ENCODE results near the gene SMIM35.

DNA sequence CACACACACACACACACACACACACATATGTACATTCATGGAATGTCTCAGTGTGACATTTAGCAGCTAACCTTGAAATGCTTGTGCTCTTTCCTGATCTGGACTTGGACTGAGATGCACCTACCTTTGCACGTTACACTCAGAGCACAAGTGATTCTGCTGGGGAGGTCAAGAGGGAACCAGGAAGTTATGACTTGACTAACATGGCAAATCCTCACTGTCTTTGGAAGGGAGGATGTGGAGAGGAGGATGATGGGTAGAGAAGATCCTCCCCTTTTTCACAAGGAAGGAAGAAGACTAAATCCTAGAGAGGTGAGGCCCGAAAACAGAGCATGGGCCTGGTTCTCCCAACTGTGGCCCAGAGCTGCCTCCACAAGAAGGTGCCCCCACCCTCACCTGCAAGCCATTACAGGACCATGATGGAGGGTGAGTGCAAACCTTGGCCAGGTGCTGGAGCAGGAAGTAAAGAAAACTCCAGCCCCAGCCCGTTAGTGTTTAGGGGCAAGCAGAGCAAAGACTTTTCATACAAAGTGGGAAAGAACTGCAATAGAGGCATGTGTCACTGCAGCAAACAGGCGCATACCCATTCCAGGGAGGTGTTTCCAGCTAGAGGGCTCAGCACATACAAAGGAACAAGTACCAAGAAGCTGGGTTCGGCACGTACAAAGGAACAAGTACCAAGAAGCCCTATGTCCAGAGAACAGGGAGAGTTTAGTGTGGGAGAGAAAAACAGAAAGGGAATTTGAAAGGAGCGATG lies 39.5 kb upstream of the SMIM35 start:
- TF ChIP-seq POLR2A (IDR thresholded peaks at IDR 0.05) (no peak), EP300 (IDR thresholded peaks at IDR 0.05; ENCODE audit: low read depth) (no peak), POLR2AphosphoS5 (IDR thresholded peaks at IDR 0.05) (no peak)
- TF ChIP-seq, protein P1, sequence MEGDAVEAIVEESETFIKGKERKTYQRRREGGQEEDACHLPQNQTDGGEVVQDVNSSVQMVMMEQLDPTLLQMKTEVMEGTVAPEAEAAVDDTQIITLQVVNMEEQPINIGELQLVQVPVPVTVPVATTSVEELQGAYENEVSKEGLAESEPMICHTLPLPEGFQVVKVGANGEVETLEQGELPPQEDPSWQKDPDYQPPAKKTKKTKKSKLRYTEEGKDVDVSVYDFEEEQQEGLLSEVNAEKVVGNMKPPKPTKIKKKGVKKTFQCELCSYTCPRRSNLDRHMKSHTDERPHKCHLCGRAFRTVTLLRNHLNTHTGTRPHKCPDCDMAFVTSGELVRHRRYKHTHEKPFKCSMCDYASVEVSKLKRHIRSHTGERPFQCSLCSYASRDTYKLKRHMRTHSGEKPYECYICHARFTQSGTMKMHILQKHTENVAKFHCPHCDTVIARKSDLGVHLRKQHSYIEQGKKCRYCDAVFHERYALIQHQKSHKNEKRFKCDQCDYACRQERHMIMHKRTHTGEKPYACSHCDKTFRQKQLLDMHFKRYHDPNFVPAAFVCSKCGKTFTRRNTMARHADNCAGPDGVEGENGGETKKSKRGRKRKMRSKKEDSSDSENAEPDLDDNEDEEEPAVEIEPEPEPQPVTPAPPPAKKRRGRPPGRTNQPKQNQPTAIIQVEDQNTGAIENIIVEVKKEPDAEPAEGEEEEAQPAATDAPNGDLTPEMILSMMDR (IDR thresholded peaks at IDR 0.05): no peak

All from transverse colon (tissue), 4 donors.